ENCODE results near the gene GPN2.

DNA sequence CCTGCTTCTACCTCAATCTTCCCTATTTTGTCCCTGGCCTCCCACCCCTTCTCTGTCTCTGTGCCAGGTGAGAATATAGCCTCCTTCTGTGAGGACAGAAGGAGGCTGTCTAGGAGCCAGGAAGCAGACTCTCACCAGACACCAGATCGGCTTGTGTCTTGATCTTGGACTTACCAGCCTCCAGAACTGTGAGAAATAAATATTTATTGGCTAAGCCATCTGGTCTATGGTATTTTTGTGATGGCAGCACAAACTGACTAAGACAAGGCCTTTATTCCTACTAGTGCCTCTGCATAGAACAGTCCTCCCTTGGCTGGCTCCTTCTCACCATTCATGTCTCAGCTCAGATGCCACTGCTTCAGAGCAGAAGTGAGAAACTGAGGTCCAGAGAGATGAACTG is 1.9 kb downstream of the GPN2 start:
- TF ChIP-seq CTCF (optimal IDR thresholded peaks at IDR 0.05 in 1 of 3, IDR thresholded peaks at IDR 0.05 in 1 of 3, conservative IDR thresholded peaks at IDR 0.05 in 1 of 3; ENCODE audit: extremely low read depth in 1 of 3, insufficient read depth in 2 of 3, low read length in 3 of 3) (no peak), EZH2 (IDR thresholded peaks at IDR 0.05; ENCODE audit: low read length) (no peak)

All from keratinocyte (primary cell).